Measurements from ENCODE around the gene POU2F3. TPM values are rescaled to one million over a fixed set of nuclear protein-coding genes. Genes with fewer than 3 reads are reported as not detected.

The POU2F3 gene
- polyA plus RNA-seq, 3 donors: 0.37 to 0.54 TPM; not detected in 1

DNA sequence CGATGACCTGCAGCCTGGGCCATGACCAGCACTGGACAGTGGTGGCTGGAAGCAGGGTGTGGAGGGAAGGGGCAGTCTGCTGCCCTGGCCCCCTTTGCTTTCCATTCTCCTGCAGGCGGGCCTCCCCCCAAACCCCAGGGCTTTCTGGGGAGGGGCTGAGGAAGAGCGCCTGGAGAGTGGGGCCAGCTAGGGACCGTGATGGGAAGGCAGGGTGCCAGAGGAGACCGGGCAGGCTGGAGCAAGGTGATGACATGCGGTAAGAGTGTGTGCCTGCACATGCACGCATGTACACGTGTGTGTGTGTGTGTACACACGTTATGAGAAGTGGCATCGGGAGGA, 21.3 kb upstream of the POU2F3 start:
- no peaks in the 10 kb centered on the region for H3K9me3 Mint-ChIP-seq
- no peak overlapping the region for H2AFZ ChIP-seq (ENCODE audit: insufficient read depth, low read depth, low read length, poor library complexity, severe bottlenecking)
- peaks cover 45% of the 10 kb centered on the region for H3K4me1 Mint-ChIP-seq
- TF ChIP-seq, protein P1, sequence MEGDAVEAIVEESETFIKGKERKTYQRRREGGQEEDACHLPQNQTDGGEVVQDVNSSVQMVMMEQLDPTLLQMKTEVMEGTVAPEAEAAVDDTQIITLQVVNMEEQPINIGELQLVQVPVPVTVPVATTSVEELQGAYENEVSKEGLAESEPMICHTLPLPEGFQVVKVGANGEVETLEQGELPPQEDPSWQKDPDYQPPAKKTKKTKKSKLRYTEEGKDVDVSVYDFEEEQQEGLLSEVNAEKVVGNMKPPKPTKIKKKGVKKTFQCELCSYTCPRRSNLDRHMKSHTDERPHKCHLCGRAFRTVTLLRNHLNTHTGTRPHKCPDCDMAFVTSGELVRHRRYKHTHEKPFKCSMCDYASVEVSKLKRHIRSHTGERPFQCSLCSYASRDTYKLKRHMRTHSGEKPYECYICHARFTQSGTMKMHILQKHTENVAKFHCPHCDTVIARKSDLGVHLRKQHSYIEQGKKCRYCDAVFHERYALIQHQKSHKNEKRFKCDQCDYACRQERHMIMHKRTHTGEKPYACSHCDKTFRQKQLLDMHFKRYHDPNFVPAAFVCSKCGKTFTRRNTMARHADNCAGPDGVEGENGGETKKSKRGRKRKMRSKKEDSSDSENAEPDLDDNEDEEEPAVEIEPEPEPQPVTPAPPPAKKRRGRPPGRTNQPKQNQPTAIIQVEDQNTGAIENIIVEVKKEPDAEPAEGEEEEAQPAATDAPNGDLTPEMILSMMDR (IDR thresholded peaks at IDR 0.05): no peak
- WGBS (ENCODE audit: insufficient coverage): 93% methylated on average over 6 of the region's 10 CpGs
- peaks cover 50% of the 10 kb centered on the region for H3K79me2 ChIP-seq (ENCODE audit: insufficient read depth, low read length)
- H3K4me3 ChIP-seq (replicated peaks in 1 of 3; ENCODE audit: low read depth in 2 of 3, low read length in 3 of 3): no peak overlapping the region
- H3K4me1 ChIP-seq (ENCODE audit: control insufficient read depth in 1 of 2, insufficient read depth in 2 of 2, low read length in 2 of 2): peaks cover 19 to 21% of the 10 kb centered on the region in 2 donors
- peaks cover 71% of the 10 kb centered on the region for H4K20me1 ChIP-seq (ENCODE audit: insufficient read depth, low read length)
- intact Hi-C loops (cut with micrococcal nuclease): no loop called here
- H3K27me3 ChIP-seq (ENCODE audit: control insufficient read depth in 2 of 2, insufficient read depth in 2 of 2, low read length in 2 of 2): no peaks in the 10 kb centered on the region
- peaks cover 22 to 78% of the 10 kb centered on the region in 2 donors for H3K36me3 ChIP-seq (replicated peaks in 1 of 2; ENCODE audit: control insufficient read depth in 1 of 2, insufficient read depth in 2 of 2, low read length in 2 of 2)
- H3K4me2 ChIP-seq (replicated peaks; ENCODE audit: extremely low read depth, low read length, poor library complexity, severe bottlenecking): no peak overlapping the region
- H3K36me3 Mint-ChIP-seq: peaks cover 56 to 69% of the 10 kb centered on the region in 2 donors
- no peak for DNase-seq
- no peak overlapping the region for H3K27ac ChIP-seq (ENCODE audit: low read depth in 1 of 2, low read length in 2 of 2)
- no peak overlapping the region for H3K27ac Mint-ChIP-seq
- no peaks in the 10 kb centered on the region for H3K9me3 ChIP-seq (replicated peaks in 1 of 2; ENCODE audit: control insufficient read depth in 1 of 2, insufficient read depth in 1 of 2, low read length in 2 of 2)
- H3K27me3 Mint-ChIP-seq (ENCODE audit: low read depth in 3 of 3): no peaks in the 10 kb centered on the region
- no peak overlapping the region for H3K4me3 Mint-ChIP-seq
- no peak overlapping the region for H3K9ac ChIP-seq (ENCODE audit: insufficient read depth, low read length, poor library complexity, severe bottlenecking)

DNA sequence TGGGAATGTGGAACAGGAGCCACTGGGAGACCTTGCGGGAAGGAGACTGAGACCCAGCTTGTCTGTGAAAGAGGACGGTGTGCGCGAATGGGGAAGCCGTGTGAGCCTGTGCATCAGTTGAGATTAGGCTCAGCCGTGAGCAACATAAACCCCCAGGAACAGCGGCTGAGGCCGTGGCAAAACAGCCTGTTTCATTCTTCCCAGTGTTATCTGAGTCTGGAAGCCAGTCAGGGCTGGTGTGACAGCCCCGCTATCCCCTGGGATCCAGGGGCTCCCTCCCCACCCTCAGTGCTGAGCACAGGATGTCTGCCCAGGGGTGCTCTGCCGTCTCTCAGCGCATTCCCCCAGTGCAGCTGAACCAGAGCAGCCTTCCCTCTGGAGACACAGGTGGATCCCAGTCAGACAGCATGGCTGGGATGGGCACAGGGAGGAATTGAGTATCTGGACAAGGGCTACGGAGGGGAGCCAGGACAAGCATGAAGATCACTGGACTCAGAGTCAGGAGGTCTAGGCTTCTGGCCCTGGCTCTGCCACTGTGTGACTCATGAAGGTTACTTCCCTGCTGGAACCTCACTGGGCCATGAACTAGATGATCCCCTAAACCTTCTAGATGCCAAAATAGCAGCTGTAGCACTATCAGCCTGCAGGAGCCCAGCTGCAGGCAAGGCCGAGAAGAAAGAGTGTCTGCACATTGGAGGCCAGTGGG, 20.6 kb upstream of the POU2F3 start:
- H3K79me2 ChIP-seq (ENCODE audit: insufficient read depth, low read length): peaks cover 42% of the 10 kb centered on the region
- 85% methylated on average over 12 of the region's 13 CpGs for WGBS (ENCODE audit: insufficient coverage)
- DNase-seq: peak in 1 of 3 donors; percentile 30

More for the DNA sequence above, 20.6 kb upstream of the POU2F3 start:
- TF ChIP-seq, protein P1 (IDR thresholded peaks at IDR 0.05): no peak
- Histone ChIP-seq H2AFZ (ENCODE audit: insufficient read depth, low read depth, low read length, poor library complexity, severe bottlenecking) (no peak overlapping the region), H3K27me3 (ENCODE audit: control insufficient read depth in 2 of 2, insufficient read depth in 2 of 2, low read length in 2 of 2) (no peaks in the 10 kb centered on the region), H4K20me1 (ENCODE audit: insufficient read depth, low read length) (peaks cover 66% of the 10 kb centered on the region), H3K4me1 (ENCODE audit: control insufficient read depth in 1 of 2, insufficient read depth in 2 of 2, low read length in 2 of 2) (peaks cover 26 to 28% of the 10 kb centered on the region in 2 donors), H3K36me3 (replicated peaks in 1 of 2; ENCODE audit: control insufficient read depth in 1 of 2, insufficient read depth in 2 of 2, low read length in 2 of 2) (peaks cover 22 to 72% of the 10 kb centered on the region in 2 donors), H3K9me3 (replicated peaks in 1 of 2; ENCODE audit: control insufficient read depth in 1 of 2, insufficient read depth in 1 of 2, low read length in 2 of 2) (no peaks in the 10 kb centered on the region), H3K27ac (ENCODE audit: low read depth in 1 of 2, low read length in 2 of 2) (no peak overlapping the region), H3K4me3 (replicated peaks in 1 of 3; ENCODE audit: low read depth in 2 of 3, low read length in 3 of 3) (no peak overlapping the region), H3K4me2 (replicated peaks; ENCODE audit: extremely low read depth, low read length, poor library complexity, severe bottlenecking) (no peak overlapping the region), H3K9ac (ENCODE audit: insufficient read depth, low read length, poor library complexity, severe bottlenecking) (no peak overlapping the region)
- intact Hi-C loops (cut with micrococcal nuclease): no loop called here
- Mint-ChIP-seq H3K27ac (peak overlapping the region in 1 of 7 donors; percentile 26), H3K4me3 (no peak overlapping the region), H3K36me3 (peaks cover 49 to 61% of the 10 kb centered on the region in 2 donors), H3K9me3 (no peaks in the 10 kb centered on the region), H3K27me3 (ENCODE audit: low read depth in 3 of 3) (no peaks in the 10 kb centered on the region), H3K4me1 (peaks cover 50% of the 10 kb centered on the region)

Data from CD14-positive monocyte (primary cell).